EH (cell line): ENCODE measurements around the gene SEC14L6.

ENCODE experiments used
- DNase-seq: peaks from one replicate; pipeline ENCODE4 v3.0.0-alpha.2; 2015; ENCODE audit warnings: low read depth

The SEC14L6 gene

GRCh38 chr22:30492144-30492543 lies 54.4 kb downstream of the SEC14L6 start:
- no peak for DNase-seq

- no peak for DNase-seq
These were observed 55.2 kb downstream of the SEC14L6 start for GRCh38 chr22:30491381-30491780.

GRCh38 chr22:30490399-30490798 lies 56.1 kb downstream of the SEC14L6 start:
- no peak for DNase-seq

- no peak for DNase-seq
These were observed 58.4 kb downstream of the SEC14L6 start for GRCh38 chr22:30488121-30488520.

- no peak for DNase-seq
These were observed 59.9 kb downstream of the SEC14L6 start for GRCh38 chr22:30486661-30487115.

GRCh38 chr22:30486118-30486517 lies 60.4 kb downstream of the SEC14L6 start:
- no peak for DNase-seq

GRCh38 chr22:30485362-30485988 lies 61.1 kb downstream of the SEC14L6 start:
- DNase-seq: peak; percentile 63

- peak; percentile 27 for DNase-seq
These were observed 63.4 kb downstream of the SEC14L6 start for GRCh38 chr22:30483169-30483568.

- peak; percentile 29 for DNase-seq
These were observed 64.8 kb downstream of the SEC14L6 start for GRCh38 chr22:30481711-30482110.

- no peak for DNase-seq
These were observed 66.6 kb downstream of the SEC14L6 start for GRCh38 chr22:30479981-30480380.

GRCh38 chr22:30474683-30475424 lies 71.7 kb downstream of the SEC14L6 start:
- DNase-seq: no peak

GRCh38 chr22:30474121-30474520 lies 72.4 kb downstream of the SEC14L6 start:
- no peak for DNase-seq

GRCh38 chr22:30472994-30473720 lies 73.4 kb downstream of the SEC14L6 start:
- DNase-seq: no peak
